HG03575 (cell line): ENCODE data around the gene KAT7.
"Not testable (repeated sequence)": the region's sequence is repeated elsewhere in the genome, so short reads cannot be mapped to it uniquely, and the experiment has no call there.

ENCODE experiments used
- ATAC-seq: cut with Tn5 transposase; IDR thresholded peaks from one replicate; pipeline ENCODE4 v1.9.1; 2021; ENCODE audit not compliant: unreplicated experiment, insufficient number of reproducible peaks, low FRiP score; ENCODE audit errors: extremely low read depth

Gene KAT7

GRCh38 chr17:49787884-49788477 is 500 bp upstream of the KAT7 start:
- ATAC-seq = no peak

DNA sequence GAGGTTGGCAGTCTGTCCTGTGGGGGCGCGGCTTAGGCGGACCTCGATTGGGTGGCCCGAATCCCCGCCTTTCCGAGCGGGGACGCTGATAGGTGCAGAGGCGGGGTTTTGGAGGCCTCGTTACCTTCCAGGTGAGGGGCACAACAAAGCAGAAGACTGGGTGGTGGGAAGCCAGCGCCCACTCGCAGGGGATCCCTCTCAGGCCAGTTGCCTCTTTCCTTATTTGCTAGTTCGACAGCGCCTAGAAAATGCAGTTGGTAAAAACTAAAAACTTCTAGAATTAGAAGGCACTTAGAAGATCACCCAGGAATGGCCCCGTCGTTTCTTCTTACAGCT is 730 bp downstream of the KAT7 start:
- no peak for ATAC-seq

DNA sequence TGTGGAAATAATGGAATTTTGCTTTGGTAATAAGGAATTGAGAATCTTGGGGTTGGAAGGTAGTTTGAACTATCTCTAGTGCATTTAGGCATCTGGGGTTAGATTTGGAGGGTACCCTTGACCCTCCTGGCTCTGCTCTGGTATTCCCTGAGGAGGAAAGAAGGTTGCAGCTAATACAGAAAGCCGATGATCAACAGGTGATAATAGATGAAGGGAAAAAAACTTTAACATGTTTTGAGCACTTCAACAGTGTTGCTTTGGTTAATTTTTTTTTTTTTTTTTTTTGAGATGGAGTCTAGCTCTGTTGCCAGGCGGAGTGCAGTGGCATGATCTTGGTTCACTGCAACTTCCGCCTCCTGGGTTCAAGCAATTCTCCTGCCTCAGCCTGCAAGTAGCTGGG is 4.8 kb downstream of the KAT7 start:
- ATAC-seq = no peak

DNA sequence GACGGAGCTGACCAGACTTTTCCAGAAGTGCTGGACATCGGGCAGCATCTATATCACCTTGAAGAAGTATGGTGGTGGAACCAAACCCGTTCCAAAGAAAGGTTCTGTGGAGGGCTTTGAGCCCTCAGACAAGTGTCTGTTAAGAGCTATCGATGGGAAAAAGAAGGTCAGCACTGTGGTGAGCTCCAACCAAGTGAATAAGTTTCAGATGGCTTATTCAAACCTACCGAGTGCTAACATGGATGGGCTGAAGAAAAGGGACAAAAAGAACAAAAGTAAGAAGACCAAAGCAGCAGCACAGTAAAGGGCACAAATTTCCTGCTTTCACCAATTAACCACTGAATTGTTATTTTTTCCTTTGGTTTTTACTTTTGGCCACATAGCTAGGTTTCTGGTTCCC is 6.9 kb downstream of the KAT7 start:
- no peak for ATAC-seq

- ATAC-seq = no peak
Observed at GRCh38 chr17:49798182-49798581, 9.7 kb downstream of the KAT7 start.

DNA sequence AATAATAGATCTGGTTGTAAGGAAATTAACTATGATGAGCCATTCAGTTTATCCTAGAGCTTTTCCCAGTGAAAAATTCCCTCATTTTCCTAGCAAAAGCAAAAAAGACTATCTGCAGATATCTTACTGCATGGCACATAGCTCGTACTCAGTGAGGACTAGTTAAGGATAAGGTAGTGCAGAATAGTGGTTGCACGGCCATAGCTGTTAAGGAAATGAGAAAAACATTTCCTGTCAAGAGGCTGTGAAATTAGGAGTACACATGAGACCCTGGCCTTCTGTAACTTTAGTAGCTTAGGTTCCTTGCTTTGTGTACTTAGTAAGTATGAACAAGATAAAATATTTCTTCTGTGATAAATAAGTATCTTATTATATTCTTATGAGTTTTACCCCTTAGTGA is 10.3 kb downstream of the KAT7 start:
- no peak for ATAC-seq

DNA sequence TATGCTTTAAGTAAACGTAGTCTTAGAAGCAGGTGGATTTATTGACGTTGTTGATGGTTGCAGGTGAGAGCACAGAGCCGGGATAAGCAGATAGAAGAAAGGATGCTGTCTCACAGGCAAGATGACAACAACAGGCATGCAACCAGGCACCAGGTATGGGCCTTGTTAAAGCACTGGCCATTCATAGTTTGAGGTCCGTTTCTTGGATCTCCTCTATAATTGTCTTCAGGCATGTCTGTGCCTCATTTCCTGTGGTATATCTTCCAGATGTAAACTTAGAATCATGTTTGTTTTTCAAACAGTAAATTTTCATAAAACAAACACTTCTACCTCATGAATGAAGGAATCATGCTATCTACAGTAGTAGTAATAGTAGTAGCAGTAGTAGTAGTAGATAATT is 20.6 kb downstream of the KAT7 start:
- no peak for ATAC-seq

GRCh38 chr17:49814781-49815529 is 26.5 kb downstream of the KAT7 start:
- no peak for ATAC-seq

DNA sequence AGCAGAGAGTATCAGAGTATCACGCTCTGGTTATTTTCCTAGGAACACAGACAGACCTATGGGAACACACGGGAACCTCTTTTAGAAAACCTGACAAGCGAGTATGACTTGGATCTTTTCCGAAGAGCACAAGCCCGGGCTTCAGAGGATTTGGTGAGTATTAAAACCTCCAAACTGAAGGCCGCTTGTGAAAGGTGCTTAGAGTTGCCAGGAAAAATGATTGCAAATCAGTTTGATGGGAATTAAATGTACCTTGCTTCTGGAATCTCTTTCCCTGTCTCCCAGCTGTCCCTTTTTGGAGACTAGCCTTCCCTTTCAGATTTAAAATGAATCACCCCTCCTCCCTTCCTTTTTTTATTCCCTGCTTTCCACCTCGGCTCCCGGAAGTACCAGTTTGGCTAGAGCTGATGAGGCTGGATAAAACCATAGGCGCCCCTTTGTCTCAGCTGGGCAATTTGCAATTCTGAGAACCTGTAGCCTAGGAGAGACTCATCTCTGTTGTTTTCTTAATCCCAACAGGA is 27.3 kb downstream of the KAT7 start:
- ATAC-seq = no peak

GRCh38 chr17:49817993-49818392 is 29.5 kb downstream of the KAT7 start:
- ATAC-seq = no peak

- ATAC-seq = no peak
Observed at GRCh38 chr17:49819138-49819537, 30.7 kb downstream of the KAT7 start.

DNA sequence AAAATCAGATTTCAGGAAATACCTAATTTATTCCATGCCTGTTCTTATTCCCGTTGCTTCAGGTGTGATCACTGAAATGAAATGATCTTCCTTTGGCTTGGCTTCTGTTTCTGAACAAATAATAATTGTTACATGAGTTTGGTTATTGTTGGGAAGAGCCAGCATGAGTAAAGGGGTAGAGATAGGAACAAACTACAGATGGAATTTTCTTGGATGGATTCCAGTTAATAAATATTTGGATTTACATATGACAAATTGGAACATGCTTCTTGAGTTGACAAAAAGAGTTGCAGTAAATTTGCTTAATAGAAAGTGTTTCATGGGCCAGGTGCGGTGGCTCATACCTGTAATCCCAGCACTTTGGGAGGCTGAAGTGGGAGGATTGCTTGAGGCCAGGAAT is 31.2 kb downstream of the KAT7 start:
- ATAC-seq = no peak

DNA sequence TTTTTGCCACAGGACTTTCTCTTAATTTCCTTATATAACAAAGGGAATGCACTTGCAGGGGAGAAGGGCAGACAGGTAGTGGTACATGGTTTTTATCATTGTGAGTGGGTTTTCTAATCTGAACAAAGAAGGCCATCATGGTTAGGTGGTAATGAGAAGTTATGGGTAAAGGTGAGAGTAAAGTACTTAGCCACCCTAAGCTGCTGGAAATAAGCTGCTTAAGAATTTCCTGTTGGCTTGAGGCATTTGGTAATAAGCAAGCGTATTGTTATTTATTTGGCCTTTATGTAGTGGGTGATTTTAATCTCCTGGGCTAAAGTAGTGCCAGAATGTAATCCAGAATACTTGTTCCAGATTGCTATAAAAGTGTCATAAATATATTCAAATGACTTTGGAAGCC is 32.3 kb downstream of the KAT7 start:
- ATAC-seq = no peak

- ATAC-seq = no peak
Observed at GRCh38 chr17:49821466-49821865, 33.0 kb downstream of the KAT7 start.

- no peak for ATAC-seq
Observed at GRCh38 chr17:49821916-49822315, 33.4 kb downstream of the KAT7 start.

GRCh38 chr17:49822829-49823228 is 34.3 kb downstream of the KAT7 start:
- ATAC-seq = no peak

- ATAC-seq = no peak
Observed at GRCh38 chr17:49823614-49824013, 35.1 kb downstream of the KAT7 start.

DNA sequence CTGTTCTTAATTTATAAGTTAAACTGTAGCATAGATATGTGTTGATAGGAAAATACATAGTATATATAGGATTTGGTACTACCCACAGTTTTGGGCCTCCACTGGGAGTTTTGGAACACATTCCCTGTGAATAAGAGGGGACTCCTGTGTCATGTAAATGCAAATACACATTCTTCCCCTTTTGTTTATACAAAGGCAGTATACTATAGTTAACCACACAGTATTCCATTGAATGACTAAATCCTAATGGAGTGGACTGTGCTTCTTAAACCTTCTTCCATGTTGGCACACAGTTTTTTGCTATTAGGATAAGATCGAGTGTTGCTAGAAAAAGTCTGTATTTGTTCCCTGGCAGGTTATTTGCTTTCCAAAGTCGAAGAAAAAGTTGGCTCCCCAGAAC is 37.2 kb downstream of the KAT7 start:
- ATAC-seq = no peak

DNA sequence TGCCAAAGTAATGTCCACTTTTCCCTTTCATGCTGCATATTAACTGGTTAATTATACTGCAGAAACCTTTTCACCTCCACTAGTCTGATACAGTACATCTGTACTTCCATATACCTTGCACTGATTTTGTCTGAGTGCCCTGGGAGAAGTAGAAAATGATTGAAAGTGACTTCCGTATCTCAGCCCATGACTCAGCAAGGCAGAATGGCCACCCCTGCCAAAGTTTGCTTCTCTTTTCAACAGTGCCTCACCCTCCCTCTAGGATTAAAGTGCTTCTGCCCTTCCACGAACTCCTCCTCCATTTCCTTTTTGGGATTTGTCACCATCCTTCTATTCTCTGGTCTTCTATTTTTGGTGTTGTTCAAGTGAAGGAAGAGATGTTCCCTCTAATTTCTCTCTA is 39.8 kb downstream of the KAT7 start:
- not testable (repeated sequence) for ATAC-seq

GRCh38 chr17:49829026-49829425 is 40.5 kb downstream of the KAT7 start:
- ATAC-seq = no peak

DNA sequence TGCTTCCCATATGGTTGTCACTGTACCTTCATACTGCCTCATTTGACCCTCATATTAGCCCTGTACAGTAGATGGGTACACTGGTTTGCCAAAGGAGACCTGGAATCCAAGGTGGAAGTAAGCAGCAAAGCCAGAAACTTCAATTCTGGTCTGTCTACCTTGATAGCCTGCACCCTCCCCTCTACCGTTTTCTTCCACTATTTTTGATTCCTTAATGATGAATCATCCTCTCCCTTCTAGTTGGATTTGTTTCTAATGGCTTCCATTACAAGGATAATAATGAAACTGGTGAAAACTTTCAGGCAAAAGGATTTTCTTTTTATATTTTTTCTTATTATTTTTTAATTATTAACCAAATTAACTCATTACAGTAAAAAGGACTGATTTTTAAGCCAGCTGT is 42.1 kb downstream of the KAT7 start:
- no peak for ATAC-seq
